Activated CD4-positive, alpha-beta T cell treated with anti-CD3 and anti-CD28 coated beads, Interleukin-2, amount 50 U/mL, for 16 hours (primary cell): ENCODE results near the gene CHPF.

Experiments used
- DNase-seq: peaks from one replicate; pipeline ENCODE4 v3.0.0-alpha.2; 2020

The CHPF gene

DNA sequence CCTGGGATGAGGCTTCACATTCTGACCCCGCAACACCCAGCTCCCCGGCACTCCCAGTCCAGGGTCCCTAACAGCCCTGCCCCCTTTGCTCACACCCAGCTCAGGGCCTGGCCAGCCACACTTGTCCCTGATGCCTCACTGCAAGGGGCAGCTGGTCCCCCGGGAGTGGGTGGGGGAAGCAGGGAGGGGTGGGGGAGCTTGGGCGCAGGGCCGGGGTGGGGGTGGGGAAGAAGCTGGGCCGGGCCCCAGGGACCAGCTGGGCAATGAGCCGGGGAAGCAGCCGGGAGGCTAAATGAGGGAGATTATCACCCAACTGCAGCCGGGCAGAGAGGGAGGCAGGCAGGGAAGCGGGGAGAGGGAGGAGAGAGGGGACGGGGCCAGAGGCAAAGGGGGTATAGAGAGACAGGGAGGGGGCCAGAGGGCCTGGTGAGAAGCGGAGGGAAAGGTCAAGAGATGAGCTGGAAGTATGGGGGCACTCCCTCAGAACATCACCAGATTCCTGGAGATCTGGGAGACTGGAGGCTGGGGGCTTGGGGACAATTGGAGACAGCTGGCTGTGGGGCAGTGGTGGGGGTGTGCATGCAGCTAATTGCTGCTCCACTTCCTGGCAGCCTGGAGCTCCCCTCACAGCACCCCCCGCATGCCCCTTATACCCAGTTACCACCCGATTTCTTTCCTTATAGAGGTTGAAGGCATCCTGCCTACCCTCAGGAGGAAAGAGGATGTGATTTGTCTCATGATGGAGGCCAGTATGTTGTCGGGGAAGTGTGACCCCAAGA lies 31.9 kb downstream of the CHPF start:
- no peak for DNase-seq

DNA sequence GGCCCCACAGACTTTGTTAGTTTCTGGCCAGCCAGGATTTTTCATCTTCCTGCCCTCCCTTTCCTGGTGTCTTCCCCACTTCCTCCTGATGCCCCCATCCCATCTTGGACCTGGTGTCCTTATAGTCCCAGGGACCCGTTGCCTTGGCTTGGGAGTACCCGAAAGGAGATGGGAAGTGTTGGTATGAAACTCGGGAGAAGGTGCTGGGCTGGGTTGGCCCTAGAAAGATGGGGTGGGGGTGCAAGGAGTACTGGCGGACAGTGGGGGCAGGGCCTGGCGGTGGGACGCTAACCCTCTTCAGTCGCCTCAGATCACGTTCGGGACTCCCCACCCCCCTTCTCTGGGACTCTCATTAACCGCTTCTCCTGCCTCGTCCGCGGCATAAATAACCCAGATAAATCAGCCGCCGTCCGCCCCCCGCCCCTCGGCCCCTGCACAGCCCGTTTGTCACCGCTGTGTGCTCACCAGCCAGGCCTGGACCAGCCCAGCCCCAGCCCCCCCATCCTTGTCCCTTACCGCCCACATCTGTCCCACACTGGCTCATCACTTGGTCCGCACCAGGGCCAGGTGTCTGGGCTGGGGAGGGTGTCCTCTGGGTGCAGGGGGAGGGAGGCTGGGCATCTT lies 33.0 kb downstream of the CHPF start:
- DNase-seq = no peak

GRCh38 chr2:219509780-219510511 lies 33.7 kb downstream of the CHPF start:
- peak; percentile 44 for DNase-seq

- DNase-seq = no peak
Observed at GRCh38 chr2:219508971-219509779, 34.4 kb downstream of the CHPF start.

DNA sequence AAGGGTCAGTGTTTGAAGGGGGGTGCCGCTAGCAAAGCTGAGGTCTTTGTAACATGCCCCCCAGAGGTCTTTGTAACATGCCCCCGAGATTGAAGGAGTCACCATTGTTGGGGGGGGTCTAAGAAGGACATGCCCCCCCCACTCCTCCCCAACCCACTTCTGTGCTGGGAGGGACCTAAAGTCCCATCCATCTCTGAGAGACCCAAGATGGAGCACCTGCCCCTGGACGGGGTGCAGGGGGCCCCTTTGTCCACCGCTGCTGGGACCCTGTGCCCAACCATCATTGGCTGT lies 35.2 kb downstream of the CHPF start:
- no peak for DNase-seq

DNA sequence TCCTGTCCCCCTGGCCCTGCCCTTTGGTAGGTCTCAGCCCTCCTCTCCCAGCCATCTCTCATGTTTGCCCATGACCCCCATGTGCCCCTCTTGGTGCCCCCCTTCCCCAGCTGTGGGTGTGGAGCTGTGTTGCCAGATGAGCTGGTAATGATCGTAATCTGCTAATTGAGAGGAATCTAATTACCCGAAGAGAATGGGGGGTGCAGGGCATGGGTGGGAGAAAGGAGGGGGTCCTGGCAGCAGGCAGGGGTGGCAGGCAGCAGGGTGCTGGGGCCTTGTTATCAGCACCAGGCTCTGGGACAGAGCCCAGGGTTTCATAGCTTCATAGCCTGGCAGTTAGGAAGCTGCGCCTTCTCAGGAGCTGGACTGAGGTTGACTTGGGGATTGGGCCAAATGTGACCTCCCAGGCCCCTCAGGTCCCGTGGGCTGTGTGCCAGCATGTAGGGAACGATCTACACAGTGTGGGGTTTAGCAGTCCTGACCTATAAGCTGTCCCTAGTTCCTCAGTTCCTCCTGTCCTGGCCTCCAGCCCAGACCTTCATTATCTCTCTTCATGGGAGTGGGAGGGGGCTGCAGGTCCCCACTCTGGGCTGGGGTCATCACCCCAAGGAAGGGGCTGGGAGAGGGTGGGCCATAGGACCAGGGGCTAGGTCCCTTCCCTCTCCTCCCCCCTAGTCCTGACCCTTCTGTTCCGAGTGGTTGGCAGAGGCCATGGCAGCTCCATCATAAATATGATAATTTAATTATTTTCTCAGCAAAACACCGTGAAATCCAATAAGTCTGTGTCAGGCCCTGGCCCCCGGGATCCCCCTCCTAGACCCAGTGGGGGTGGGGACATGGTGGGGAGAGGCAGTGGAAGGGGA lies 35.8 kb downstream of the CHPF start:
- DNase-seq = no peak

DNA sequence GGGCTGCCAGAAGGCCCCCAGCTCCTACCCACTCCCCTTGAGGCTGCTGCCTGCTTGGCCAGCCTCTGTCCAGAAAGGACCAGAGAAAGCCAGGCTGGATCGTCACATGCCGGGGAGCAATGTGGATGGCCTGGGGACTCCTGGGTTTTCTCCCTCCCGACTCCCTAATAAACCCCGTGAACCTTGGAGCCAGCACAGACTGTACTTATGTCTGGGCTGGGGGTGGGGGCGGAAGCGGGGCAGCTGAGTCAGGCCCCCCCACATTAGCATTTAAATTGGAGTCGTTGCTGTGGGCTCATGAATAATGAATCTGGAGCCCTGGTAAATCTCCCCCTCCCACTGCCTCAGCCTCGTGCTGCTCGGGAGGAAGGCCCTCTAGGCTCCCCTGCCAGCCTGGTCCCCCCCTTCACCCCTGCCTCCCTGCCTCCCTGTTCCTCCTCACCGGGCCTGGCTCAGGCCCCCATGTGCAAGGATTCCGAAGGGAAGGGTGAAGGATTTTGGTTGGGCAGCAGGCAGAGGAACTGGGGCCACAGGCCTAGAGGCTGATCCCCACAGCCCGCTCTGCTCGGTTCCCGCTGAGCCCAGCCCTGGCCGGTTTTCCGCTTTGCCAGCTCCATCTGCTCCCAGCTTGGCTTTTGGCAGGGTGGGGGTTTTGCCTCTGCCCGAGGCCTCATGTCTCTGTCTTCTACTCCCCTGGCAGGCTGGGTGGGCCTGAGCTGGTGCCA lies 36.6 kb downstream of the CHPF start:
- DNase-seq = no peak

GRCh38 chr2:219506153-219506801 lies 37.3 kb downstream of the CHPF start:
- no peak for DNase-seq

DNA sequence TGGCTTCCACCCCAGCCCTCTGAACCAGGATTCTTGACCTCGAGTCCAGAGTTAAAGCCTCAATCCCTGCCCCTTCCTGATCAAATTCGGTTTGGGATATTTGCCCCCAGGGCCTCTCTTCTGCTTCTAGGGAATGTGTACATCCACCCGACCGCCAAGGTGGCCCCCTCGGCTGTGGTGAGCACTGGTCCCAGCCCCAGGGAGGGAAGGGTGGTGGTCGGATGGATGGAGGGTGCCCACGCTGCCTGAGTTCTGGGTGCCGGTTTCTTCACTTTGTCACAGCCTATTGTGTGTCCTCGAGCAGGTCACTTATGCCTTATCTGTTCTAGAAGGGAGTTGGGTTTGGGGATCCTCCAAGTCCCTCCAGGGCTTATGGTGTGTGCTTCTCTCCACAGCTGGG lies 38.0 kb downstream of the CHPF start:
- DNase-seq = no peak

DNA sequence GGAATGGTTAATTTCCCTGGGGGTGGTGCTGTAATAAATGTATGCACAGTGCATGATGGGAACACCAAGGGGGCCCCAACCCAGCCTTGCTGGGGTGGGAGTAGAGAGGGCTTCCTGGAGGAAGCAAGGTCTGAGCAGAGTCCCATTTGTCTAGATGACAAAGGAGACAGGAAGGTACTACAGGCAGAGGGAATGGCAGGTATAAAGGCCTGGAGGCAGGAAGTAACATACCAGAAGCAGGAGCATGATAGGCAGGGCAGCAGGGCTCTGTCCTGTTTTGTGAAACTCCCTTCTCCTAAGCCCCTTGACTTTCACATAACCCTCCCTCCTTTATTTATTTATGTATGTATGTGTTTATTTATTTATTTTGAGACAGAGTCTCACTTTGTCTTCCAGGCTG lies 41.0 kb downstream of the CHPF start:
- no peak for DNase-seq

DNA sequence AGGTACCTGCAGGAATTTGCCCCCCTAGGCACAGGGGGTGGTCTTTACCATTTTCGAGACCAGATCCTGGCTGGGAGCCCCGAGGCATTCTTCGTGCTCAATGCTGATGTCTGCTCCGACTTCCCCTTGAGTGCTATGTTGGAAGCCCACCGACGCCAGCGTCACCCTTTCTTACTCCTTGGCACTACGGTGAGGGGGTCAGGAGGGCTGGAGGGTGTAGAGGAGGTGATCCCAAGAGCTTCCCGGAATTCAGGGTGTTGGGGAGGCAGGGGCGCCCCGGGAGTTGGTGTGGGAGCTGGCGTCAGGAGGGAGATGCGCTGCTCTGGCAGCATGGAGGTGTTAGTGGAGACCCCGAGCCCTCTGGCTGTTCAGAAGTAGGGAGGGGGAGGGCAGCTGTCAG lies 41.8 kb downstream of the CHPF start:
- DNase-seq = no peak

DNA sequence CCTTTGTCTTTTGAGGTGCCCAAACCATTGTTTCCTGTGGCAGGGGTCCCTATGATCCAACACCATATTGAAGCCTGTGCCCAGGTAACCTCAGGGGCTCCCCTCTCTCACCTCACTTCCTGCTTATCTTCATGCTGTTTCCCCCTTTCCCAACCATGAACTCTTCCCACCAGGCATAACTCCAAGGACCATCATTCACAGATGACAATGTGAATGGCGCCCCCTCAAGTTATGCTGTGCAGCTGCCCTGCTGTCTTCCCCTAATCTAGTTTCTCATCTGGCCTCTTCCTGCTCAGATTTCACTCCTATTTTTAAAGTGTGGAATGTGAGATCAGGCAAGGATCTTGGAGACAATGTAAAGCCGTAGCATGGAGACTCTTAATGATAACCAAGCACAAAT lies 43.5 kb downstream of the CHPF start:
- no peak for DNase-seq

GRCh38 chr2:219499555-219499954 lies 44.1 kb downstream of the CHPF start:
- no peak for DNase-seq

GRCh38 chr2:219499058-219499307 lies 44.6 kb downstream of the CHPF start:
- no peak for DNase-seq

DNA sequence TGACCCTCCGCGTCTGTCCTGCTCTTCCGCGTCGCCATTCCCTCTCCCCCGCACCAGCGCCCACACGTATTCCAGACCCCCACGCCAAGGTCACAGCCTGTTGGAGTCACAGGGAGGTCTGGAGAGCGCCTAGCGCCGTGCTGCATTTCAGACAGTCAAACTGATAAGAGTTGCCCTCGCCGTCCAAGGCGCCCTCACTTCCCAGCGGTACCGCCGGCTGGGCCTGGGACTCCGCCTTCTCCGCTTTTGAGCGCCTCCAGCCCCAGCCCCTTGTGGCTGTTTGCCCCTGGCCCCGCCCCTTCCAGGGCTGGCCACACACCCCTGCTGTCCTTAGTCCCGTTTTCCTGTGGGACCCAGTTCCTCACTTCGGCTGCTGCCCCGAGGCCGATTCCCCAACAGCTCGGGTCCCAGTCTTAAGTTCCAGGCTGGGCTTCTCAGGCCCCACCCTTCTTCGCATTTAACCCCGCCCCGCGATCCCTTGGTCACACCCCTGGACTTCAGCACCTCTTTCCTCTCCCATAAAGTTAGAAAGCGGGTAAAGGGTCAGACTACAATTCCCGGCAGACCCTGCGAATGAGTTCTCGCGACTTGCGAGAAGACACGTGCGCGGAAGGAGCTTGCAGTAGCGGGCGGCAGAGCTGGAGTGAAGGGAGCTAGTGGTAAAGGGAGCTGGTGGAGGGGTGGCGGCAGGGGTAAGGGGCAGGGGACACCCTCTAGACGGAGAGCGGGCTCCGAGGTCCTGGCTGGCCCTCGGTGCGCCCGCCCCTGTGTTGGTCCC lies 45.1 kb downstream of the CHPF start, which contains the start of gene GMPPA:
Gene GMPPA (plus strand): TSS at position 612 of the 778 bp plus-strand sequence. CDS start 1,085 bp downstream, outside the sequence.
- DNase-seq = peak; percentile 98

DNA sequence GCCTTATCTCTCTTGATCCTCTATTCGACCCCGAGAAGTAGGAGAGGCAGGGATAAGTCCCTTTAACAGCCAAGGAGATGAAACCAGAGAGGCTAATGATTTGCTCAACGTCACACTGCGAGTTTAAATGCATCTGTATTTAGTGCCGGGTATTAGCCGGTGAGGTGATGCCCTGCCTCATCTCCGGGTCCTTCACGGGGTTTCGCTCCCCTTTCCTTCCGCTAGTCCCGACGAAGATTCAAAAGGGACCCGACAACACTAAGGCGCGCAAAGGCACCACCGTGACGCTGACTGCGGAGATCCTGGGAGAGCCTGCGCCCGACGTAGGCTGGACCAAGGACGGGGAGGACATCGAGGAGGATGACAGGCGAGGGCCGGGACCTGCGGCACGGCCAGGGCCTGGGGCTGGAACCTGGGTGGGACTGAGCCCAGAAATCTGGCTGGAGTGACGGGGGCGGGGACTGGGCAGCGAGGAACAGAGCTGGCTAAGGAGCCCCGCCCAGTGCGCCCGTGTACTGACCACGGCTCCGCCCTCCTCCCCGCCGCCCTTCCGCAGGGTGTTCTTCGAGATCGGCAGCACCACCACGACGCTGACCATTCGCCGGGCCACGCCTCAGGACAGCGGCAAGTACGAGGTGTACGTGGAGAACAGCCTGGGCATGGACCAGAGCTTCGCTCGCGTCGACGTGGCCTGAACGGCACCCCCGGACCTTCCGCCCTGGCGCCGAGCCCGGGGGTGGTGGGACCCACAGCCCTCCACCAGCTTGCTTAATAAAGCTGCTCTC lies 45.9 kb downstream of the CHPF start:
- peak; percentile 16 for DNase-seq

GRCh38 chr2:219496825-219497494 lies 46.6 kb downstream of the CHPF start:
- no peak for DNase-seq

GRCh38 chr2:219496247-219496824 lies 47.3 kb downstream of the CHPF start:
- no peak for DNase-seq
